Stimulated activated CD4-positive, alpha-beta T cell treated with anti-CD3 and anti-CD28 coated beads, TNF-alpha, amount 100 ng/mL, for 48 hours (primary cell): ENCODE results near the gene TADA3.

Experiments
- DNase-seq, 3 donors: peaks; one replicate each; pipeline ENCODE4 v3.0.0-alpha.2; 2020; ENCODE audit warnings: low read depth in 3 of 3

TADA3 gene, protein sequence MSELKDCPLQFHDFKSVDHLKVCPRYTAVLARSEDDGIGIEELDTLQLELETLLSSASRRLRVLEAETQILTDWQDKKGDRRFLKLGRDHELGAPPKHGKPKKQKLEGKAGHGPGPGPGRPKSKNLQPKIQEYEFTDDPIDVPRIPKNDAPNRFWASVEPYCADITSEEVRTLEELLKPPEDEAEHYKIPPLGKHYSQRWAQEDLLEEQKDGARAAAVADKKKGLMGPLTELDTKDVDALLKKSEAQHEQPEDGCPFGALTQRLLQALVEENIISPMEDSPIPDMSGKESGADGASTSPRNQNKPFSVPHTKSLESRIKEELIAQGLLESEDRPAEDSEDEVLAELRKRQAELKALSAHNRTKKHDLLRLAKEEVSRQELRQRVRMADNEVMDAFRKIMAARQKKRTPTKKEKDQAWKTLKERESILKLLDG

DNA sequence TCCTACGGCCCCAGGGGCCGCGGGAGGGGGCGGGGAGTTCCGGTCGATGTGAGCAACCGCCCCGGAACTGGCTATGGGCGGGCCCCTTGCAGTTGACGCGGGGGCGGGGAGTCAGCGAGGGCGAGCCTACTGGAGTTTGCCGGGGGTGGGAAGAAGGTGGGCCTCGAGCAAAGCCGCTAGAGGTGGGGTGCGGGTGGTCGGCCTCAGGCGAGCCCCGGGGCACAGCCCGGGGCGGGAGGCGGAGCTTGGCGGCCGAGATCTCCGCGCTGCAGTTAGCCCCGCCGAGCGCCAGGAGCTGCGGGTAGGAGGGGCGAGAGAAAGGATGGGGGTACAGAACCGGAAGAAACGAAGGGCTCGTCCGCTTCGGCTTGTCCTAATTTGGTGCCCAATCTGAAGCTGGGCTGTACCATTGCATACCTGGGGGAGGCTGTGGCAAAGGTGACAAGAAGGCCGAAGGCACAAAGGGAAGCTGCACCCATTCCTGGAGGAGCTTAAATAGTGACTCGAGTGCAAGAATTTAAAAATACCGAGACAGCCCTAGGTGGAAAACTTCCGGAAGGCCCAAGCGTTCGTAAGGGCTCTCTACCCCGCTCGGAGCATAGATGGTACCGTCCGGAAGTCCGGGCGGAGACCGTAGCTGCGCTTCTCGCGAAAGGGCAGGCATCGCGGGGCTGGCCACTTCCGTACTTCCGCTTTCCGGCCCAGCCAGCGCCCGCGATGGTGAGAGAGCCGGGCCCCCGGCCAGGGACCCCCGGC is at the start of gene TADA3, which contains the start of gene ARPC4:
TSS of gene TADA3 (minus strand) at position 69 of the 756 bp plus-strand sequence. CDS start 1,007 bp downstream, outside the sequence.
TSS of gene ARPC4 (plus strand) at position 678 of the 756 bp plus-strand sequence. CDS start at position 718, 40 bp downstream.
- DNase-seq: peak; percentile 72 to 93 (median 80)

DNA sequence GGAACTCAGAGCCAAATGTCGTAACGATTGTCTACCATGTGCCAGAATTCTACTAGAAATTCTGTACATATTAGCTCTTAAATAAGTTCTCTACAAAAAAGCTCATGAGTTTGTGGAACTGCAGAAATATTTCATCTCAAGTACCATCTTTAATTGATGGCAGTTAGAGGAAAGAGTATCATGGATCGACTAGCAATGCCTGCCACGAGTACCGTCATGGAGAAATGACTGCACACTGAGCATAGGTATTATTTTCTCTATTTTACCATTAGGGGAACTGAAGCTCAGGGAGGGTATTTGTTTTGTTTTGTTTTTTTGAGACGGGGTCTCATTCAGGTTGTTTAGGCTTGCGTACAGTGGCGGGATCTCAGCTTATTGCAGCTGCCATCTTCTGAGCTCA is 48.7 kb upstream of the TADA3 start:
- no peak for DNase-seq

DNA sequence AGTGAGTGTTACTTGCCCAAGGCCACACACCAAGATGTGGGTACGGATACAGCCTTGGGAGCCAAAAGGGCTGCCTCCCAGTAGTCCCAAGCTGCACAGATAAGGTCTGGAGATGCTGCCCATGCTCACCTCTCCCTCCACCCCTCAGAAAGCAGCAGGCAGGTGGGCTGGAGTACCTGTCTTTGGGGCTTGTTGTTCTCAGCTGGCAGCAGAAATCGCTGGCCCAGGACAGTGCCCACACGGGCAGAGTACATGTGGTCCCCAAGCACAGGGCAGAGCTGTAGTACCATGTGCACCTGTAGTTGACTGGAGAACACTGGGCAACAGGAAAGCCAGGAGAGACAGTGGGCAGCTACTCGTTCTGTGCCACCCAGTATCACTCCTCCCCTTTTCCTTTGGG is 46.6 kb upstream of the TADA3 start:
- no peak for DNase-seq

- no peak for DNase-seq
These were observed 45.7 kb upstream of the TADA3 start for GRCh38 chr3:9837701-9838582.

- DNase-seq: no peak
These were observed 42.5 kb upstream of the TADA3 start for GRCh38 chr3:9834520-9835380.

DNA sequence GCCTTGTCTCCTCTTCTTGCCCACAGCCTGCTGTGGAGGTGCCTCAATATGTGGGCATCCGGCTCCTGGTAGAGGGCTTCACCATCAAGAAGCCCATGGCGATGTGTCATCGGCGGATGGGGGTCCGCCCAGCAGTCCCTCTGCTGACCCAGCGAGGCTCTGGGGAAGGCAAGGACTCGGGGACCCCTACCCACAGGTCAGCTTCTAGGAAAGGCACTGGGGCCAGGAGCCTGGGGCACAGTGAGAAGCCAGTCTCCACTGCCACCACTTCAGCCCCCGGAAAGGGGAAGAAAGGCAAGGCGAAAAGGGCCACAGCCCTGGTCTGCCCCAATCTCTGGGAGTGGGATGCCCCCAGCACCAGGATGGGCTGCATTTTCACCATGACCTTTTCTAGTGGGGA is 40.8 kb upstream of the TADA3 start:
- no peak for DNase-seq

GRCh38 chr3:9831253-9831652 is 39.0 kb upstream of the TADA3 start:
- DNase-seq: no peak

GRCh38 chr3:9828801-9829755 is 36.8 kb upstream of the TADA3 start:
- DNase-seq: no peak

- DNase-seq: no peak
These were observed 34.7 kb upstream of the TADA3 start for GRCh38 chr3:9826815-9827573.

DNA sequence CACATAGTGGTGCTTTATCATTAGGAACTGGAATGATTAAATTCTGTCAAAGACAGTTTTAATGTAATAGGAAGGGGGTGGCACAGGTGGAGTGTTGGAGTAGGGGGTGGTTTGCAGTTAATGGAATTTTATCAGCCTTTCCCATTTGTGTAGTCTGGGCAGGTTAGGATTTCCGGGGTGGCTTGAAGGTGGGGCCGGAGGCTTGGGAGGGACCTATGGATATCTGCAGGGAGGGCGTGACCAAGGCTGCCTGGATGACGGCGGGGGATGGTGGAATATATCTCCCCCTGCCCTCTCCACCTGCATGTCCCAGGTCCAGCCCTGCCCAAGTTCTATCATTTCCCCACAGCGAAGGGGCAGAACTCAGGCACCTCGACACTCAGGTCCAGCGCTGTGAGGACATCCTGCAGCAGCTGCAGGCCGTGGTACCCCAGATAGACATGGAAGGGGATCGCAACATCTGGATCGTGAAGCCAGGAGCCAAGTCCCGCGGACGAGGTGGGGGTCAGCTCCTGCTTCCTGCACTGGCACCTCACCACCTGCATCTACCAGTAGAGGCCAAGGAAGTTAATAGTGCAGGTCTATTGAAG is 33.3 kb upstream of the TADA3 start:
- DNase-seq: no peak

GRCh38 chr3:9820946-9821345 is 28.7 kb upstream of the TADA3 start:
- no peak for DNase-seq

DNA sequence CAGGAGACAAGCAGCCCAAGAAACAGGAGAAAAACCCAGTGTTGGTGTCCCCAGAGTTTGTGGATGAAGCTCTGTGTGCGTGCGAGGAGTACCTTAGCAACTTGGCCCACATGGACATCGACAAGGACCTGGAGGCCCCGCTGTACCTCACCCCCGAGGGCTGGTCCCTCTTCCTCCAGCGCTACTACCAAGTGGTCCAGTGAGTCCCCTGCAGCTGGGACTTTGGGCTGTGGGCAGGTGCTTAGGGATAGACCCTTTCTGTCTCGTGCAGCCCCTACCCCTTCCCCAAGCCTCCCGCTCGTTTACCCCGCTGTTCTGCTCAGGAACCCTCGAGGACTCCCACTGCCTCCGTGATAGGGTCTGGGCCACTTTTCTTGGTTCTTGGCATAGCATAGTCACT is 28.3 kb upstream of the TADA3 start:
- no peak for DNase-seq

GRCh38 chr3:9818666-9819335 is 26.5 kb upstream of the TADA3 start:
- DNase-seq: no peak

DNA sequence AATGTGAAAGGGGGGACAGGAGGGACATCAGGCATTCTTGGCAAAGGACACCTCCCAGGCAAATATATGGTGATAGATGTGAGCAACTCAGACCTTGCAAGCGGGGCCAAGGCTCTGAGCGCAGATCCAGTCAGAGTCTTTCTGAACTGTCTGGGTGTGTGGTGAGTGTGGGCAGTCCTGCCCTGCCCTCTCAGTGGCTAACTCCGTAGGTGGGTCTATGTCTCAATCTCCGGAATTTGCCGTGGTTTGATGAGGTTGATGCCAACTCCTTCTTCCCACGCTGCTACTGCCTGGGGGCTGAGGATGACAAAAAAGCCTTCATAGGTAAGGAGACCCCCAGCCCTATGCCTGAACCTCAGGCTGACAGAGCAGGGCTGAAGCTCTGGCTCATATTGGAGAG is 25.2 kb upstream of the TADA3 start:
- DNase-seq: no peak

DNA sequence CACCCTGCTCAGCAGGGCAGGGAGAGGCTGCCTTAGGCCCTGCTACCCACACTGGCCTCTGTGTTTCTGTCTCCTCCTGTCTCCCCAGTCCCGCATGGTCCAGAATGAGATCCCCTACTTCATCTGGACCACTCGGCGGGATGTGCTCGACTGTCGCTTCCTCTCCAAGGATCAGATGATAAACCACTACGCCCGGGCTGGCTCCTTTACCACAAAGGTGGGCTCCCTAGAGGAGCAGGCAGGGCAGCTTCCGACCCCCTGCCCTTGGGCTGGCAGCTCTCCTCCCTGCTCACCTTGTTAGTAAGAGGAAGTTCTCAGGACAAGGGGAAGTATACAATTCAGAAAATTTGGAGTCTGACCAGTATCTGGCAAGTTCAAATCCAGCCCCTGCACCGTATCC is 23.7 kb upstream of the TADA3 start:
- no peak for DNase-seq

DNA sequence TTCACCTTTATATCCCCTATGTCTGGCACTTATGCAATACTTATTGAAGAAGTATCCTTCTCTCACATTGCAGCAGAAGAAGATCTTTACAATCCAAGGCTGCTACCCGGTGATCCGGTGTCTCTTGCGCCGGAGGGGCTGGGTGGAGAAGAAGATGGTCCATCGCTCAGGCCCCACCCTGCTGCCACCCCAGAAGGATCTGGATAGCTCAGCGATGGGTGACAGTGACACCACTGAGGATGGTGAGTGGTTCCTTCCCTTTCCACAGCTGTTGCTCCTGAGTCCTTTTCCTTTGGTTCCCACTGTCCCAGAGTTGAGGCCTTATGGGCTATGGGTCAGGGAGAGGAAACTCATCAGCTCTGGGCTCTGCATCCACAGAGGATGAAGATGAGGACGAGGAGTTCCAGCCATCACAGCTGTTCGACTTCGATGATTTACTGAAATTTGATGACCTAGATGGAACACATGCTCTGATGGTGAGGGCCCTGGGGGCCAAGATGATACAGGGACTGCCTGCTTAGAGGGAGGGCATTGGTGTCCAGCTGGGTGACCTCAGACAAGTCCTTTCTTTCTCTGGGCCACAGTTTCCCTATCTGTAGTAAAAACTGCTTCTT is 20.7 kb upstream of the TADA3 start:
- no peak for DNase-seq

- no peak for DNase-seq
These were observed 18.6 kb upstream of the TADA3 start for GRCh38 chr3:9810846-9811245.

GRCh38 chr3:9810433-9810770 is 18.1 kb upstream of the TADA3 start:
- no peak for DNase-seq
